DOHH2 (cell line): Measurements from ENCODE around the gene HLA-DRB1.

Experiments used
- H3F3A ChIP-seq: fragments of 200-600 bp; sonication (generic), shearing (Covaris generic); 2 replicates; pipeline ENCODE4 v1.6.0; 2016; ENCODE audit warnings: antibody characterized with exemption, mild to moderate bottlenecking; ENCODE audit not compliant: control insufficient read depth, insufficient read depth
- H3K27ac ChIP-seq: fragments of 200-600 bp; sonication (generic); 2 replicates; pipeline ENCODE4 v1.5.1; 2014; ENCODE audit warnings: low read depth, mild to moderate bottlenecking, low read length, moderate library complexity
- H3K27me3 ChIP-seq: fragments of 200-600 bp; sonication (generic); 2 replicates; pipeline ENCODE4 v1.6.1; 2014; ENCODE audit warnings: mild to moderate bottlenecking, low read length, mixed read lengths; ENCODE audit not compliant: control insufficient read depth
- H3K36me3 ChIP-seq: fragments of 200-600 bp; sonication (generic); 2 replicates; pipeline ENCODE4 v1.6.1; 2014; ENCODE audit warnings: mild to moderate bottlenecking, low read length, moderate library complexity, mixed read lengths; ENCODE audit not compliant: control insufficient read depth
- H3K4me1 ChIP-seq: fragments of 200-600 bp; sonication (generic); 2 replicates; pipeline ENCODE4 v1.6.1; 2014; ENCODE audit warnings: mild to moderate bottlenecking, low read length, mixed read lengths; ENCODE audit not compliant: control insufficient read depth
- H3K4me2 ChIP-seq: fragments of 200-600 bp; sonication (generic); 2 replicates; pipeline ENCODE4 v1.6.0; 2014; ENCODE audit warnings: mild to moderate bottlenecking, low read length, moderate library complexity
- H3K4me3 ChIP-seq: fragments of 200-600 bp; sonication (generic); 2 replicates; pipeline ENCODE4 v1.5.1; 2014; ENCODE audit warnings: mild to moderate bottlenecking, low read length, mixed read lengths
- H3K79me2 ChIP-seq: fragments of 200-600 bp; sonication (generic); 2 replicates; pipeline ENCODE4 v1.6.1; 2014; ENCODE audit warnings: mild to moderate bottlenecking, low read length, mixed read lengths; ENCODE audit not compliant: control insufficient read depth
- H3K9me2 ChIP-seq: fragments of 200-600 bp; sonication (generic); replicated peaks from 2 replicates; pipeline ENCODE4 v1.6.1; 2014; ENCODE audit warnings: mild to moderate bottlenecking, low read length, mixed read lengths; ENCODE audit not compliant: control insufficient read depth
- H3K9me3 ChIP-seq: fragments of 200-600 bp; sonication (generic); 2 replicates; pipeline ENCODE4 v1.6.1; 2014; ENCODE audit warnings: antibody characterized with exemption, low read length, mixed read lengths; ENCODE audit not compliant: control insufficient read depth, insufficient read depth
- H4K20me1 ChIP-seq: fragments of 200-600 bp; sonication (generic); 2 replicates; pipeline ENCODE4 v1.6.0; 2014; ENCODE audit warnings: low read depth, mild to moderate bottlenecking, antibody characterized with exemption, low read length, moderate library complexity; ENCODE audit not compliant: control insufficient read depth, insufficient read depth
- CTCF ChIP-seq: fragments of 200-600 bp; sonication (generic); IDR thresholded peaks from one replicate; pipeline ENCODE4 v1.5.1; 2014; ENCODE audit warnings: antibody characterized with exemption, mild to moderate bottlenecking, low read depth, low read length; ENCODE audit not compliant: poor library complexity, severe bottlenecking
- EZH2phosphoT487 ChIP-seq: fragments of 200-600 bp; sonication (generic); IDR thresholded peaks from 2 replicates; pipeline ENCODE4 v1.6.1; 2017; ENCODE audit warnings: borderline replicate concordance, mild to moderate bottlenecking, antibody characterized with exemption, low read length, moderate library complexity, mixed read lengths

HLA-DRB1 gene

GRCh38 chr6:32559747-32560146 is 29.9 kb downstream of the HLA-DRB1 start:
- Histone ChIP-seq H3K9me2 (no peaks in the 10 kb centered on the region), H3K4me2 (no peak overlapping the region), H3K79me2 (no peaks in the 10 kb centered on the region), H3K27me3 (peaks cover 2% of the 10 kb centered on the region; the same call in 1 of the 2 replicates), H3F3A (no peaks in the 10 kb centered on the region), H3K9me3 (no peaks in the 10 kb centered on the region), H3K4me1 (peaks cover 3% of the 10 kb centered on the region), H3K4me3 (no peak overlapping the region), H4K20me1 (no peaks in the 10 kb centered on the region), H3K36me3 (no peaks in the 10 kb centered on the region), H3K27ac (no peak overlapping the region)
- TF ChIP-seq EZH2phosphoT487 (no peak), CTCF (no peak)

- Histone ChIP-seq H3K79me2 (no peaks in the 10 kb centered on the region), H3K27me3 (peaks cover 2% of the 10 kb centered on the region; the same call in 1 of the 2 replicates), H3F3A (no peaks in the 10 kb centered on the region), H3K4me1 (peaks cover 15% of the 10 kb centered on the region), H3K4me3 (no peak overlapping the region), H4K20me1 (no peaks in the 10 kb centered on the region), H3K9me2 (no peaks in the 10 kb centered on the region), H3K27ac (no peak overlapping the region), H3K9me3 (no peaks in the 10 kb centered on the region), H3K36me3 (no peaks in the 10 kb centered on the region), H3K4me2 (no peak overlapping the region)
- TF ChIP-seq CTCF (no peak), EZH2phosphoT487 (no peak)
Observed at GRCh38 chr6:32558426-32559057, 31.1 kb downstream of the HLA-DRB1 start.

- no peaks in the 10 kb centered on the region for H3K79me2 ChIP-seq
- H3F3A ChIP-seq, result no peaks in the 10 kb centered on the region
- H3K4me3 ChIP-seq, result no peak overlapping the region
- H3K36me3 ChIP-seq, result no peaks in the 10 kb centered on the region
- H3K9me2 ChIP-seq, result no peaks in the 10 kb centered on the region
- H3K4me1 ChIP-seq, result peaks cover 22% of the 10 kb centered on the region
- H3K27ac ChIP-seq, result 0 out of 2 replicates have a peak overlapping the region, but pooled peaks have one; percentile 17
- H4K20me1 ChIP-seq, result no peaks in the 10 kb centered on the region
- H3K4me2 ChIP-seq, result peak overlapping the region; percentile 52
- H3K9me3 ChIP-seq, result no peaks in the 10 kb centered on the region
- TF ChIP-seq CTCF, result no peak
- TF ChIP-seq EZH2phosphoT487, result no peak
- H3K27me3 ChIP-seq, result no peaks in the 10 kb centered on the region
Observed at GRCh38 chr6:32554116-32554965, 35.3 kb downstream of the HLA-DRB1 start.
